ENCODE data around the gene USPL1. TPM values are rescaled to one million over a fixed set of nuclear protein-coding genes. Genes with fewer than 3 reads are reported as not detected.

The USPL1 gene
- total and polyA plus RNA-seq, 2 of the 13 experiments (the other 11 are each of a cell fraction or from before 2014, with no cell fraction given): 13.7 to 15.9 TPM

DNA sequence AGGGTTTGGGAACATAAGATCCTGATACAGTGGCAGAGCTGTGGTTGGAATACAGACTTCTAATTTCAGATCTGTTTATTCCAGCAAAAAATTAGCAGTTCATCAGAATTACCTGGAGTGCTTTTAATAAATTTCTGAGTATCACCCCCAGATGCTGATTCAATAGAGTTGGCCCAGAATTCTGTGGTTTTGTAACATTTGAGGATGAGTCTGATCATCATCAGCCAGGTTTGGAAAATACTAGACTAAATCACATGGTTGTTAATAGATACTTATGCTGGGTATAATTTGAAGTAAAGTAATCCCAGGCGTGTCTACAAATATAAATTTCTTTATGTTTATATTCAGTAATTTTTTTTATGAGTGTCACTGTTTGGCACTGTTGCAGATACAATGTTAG is 4.8 kb downstream of the USPL1 start:
- Histone ChIP-seq H3K9ac (ENCODE audit: insufficient read depth, low read depth, low read length) (no peak overlapping the region), H3K79me2 (ENCODE audit: insufficient read depth, low read length) (peaks cover 80% of the 10 kb centered on the region), H3K36me3 (replicated peaks in 1 of 2; ENCODE audit: control insufficient read depth in 1 of 2, insufficient read depth in 2 of 2, low read length in 2 of 2) (peaks cover 3 to 32% of the 10 kb centered on the region in 2 experiments), H3K4me3 (replicated peaks in 1 of 3; ENCODE audit: insufficient read depth in 1 of 3, low read depth in 2 of 3, low read length in 3 of 3) (no peak overlapping the region), H3K4me1 (ENCODE audit: insufficient read depth, low read length) (peaks cover 20% of the 10 kb centered on the region), H3K4me2 (ENCODE audit: low read depth, low read length) (no peak overlapping the region), H2AFZ (ENCODE audit: low read length) (no peak overlapping the region), H3K27ac (ENCODE audit: extremely low read length, insufficient read depth, low read length) (no peak overlapping the region), H3K27me3 (ENCODE audit: control insufficient read depth in 1 of 2, insufficient read depth in 2 of 2, low read length in 2 of 2) (no peaks in the 10 kb centered on the region; a peak in 1 of 5 replicates), H4K20me1 (ENCODE audit: insufficient read depth, low read length) (no peaks in the 10 kb centered on the region), H3K9me3 (ENCODE audit: low read length) (no peaks in the 10 kb centered on the region)
- DNase-seq (ENCODE audit: low spot score) (no peak), ATAC-seq (no peak), FAIRE-seq (no peak)
- in situ Hi-C loops (cut with HindIII; ENCODE audit: extremely low pct_ligation_motif_present, low pct_unique_long_range_greater_than_20kb) (no loop called here), intact Hi-C loops (cut with micrococcal nuclease; ENCODE audit: unreplicated experiment) (no loop called here)
- WGBS (ENCODE audit: low lambda C conversion rate): 98% methylated on average over 1 of the region's 1 CpG
- ChIA-PET CTCF (ENCODE audit: low intra/inter-chr PET ratio, low total read pairs) (no interaction called here), POLR2A (no interaction called here)
- no TSS peak for BruUV-seq (replicated peaks)
- TF ChIP-seq CCDC6 (CRISPR knock-in tag; IDR thresholded peaks at IDR 0.05): no peak
- TF ChIP-seq FOSL1 (CRISPR knock-in tag; IDR thresholded peaks at IDR 0.05; ENCODE audit: borderline replicate concordance): no peak
- TF ChIP-seq, protein P1, sequence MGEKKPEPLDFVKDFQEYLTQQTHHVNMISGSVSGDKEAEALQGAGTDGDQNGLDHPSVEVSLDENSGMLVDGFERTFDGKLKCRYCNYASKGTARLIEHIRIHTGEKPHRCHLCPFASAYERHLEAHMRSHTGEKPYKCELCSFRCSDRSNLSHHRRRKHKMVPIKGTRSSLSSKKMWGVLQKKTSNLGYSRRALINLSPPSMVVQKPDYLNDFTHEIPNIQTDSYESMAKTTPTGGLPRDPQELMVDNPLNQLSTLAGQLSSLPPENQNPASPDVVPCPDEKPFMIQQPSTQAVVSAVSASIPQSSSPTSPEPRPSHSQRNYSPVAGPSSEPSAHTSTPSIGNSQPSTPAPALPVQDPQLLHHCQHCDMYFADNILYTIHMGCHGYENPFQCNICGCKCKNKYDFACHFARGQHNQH (CRISPR knock-in tag; IDR thresholded peaks at IDR 0.05): no peak
- TF ChIP-seq TBP (CRISPR knock-in tag; IDR thresholded peaks at IDR 0.05): no peak
- TF ChIP-seq, protein P2, sequence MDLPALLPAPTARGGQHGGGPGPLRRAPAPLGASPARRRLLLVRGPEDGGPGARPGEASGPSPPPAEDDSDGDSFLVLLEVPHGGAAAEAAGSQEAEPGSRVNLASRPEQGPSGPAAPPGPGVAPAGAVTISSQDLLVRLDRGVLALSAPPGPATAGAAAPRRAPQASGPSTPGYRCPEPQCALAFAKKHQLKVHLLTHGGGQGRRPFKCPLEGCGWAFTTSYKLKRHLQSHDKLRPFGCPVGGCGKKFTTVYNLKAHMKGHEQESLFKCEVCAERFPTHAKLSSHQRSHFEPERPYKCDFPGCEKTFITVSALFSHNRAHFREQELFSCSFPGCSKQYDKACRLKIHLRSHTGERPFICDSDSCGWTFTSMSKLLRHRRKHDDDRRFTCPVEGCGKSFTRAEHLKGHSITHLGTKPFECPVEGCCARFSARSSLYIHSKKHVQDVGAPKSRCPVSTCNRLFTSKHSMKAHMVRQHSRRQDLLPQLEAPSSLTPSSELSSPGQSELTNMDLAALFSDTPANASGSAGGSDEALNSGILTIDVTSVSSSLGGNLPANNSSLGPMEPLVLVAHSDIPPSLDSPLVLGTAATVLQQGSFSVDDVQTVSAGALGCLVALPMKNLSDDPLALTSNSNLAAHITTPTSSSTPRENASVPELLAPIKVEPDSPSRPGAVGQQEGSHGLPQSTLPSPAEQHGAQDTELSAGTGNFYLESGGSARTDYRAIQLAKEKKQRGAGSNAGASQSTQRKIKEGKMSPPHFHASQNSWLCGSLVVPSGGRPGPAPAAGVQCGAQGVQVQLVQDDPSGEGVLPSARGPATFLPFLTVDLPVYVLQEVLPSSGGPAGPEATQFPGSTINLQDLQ (CRISPR knock-in tag; IDR thresholded peaks at IDR 0.05): no peak
- no peak for TF ChIP-seq SALL2 (CRISPR knock-in tag; IDR thresholded peaks at IDR 0.05)
- TF ChIP-seq, protein P3, sequence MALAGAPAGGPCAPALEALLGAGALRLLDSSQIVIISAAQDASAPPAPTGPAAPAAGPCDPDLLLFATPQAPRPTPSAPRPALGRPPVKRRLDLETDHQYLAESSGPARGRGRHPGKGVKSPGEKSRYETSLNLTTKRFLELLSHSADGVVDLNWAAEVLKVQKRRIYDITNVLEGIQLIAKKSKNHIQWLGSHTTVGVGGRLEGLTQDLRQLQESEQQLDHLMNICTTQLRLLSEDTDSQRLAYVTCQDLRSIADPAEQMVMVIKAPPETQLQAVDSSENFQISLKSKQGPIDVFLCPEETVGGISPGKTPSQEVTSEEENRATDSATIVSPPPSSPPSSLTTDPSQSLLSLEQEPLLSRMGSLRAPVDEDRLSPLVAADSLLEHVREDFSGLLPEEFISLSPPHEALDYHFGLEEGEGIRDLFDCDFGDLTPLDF (CRISPR knock-in tag; IDR thresholded peaks at IDR 0.05): no peak
- TF ChIP-seq HNRNPUL1 (IDR thresholded peaks at IDR 0.05; ENCODE audit: low read depth, low read length): no peak
- no peak for TF ChIP-seq PCBP2 (optimal IDR thresholded peaks at IDR 0.05; ENCODE audit: low read depth, low read length, poor library complexity, severe bottlenecking)
- TF ChIP-seq, protein P4, sequence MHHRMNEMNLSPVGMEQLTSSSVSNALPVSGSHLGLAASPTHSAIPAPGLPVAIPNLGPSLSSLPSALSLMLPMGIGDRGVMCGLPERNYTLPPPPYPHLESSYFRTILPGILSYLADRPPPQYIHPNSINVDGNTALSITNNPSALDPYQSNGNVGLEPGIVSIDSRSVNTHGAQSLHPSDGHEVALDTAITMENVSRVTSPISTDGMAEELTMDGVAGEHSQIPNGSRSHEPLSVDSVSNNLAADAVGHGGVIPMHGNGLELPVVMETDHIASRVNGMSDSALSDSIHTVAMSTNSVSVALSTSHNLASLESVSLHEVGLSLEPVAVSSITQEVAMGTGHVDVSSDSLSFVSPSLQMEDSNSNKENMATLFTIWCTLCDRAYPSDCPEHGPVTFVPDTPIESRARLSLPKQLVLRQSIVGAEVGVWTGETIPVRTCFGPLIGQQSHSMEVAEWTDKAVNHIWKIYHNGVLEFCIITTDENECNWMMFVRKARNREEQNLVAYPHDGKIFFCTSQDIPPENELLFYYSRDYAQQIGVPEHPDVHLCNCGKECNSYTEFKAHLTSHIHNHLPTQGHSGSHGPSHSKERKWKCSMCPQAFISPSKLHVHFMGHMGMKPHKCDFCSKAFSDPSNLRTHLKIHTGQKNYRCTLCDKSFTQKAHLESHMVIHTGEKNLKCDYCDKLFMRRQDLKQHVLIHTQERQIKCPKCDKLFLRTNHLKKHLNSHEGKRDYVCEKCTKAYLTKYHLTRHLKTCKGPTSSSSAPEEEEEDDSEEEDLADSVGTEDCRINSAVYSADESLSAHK (CRISPR knock-in tag; IDR thresholded peaks at IDR 0.05; ENCODE audit: borderline replicate concordance): no peak
- TF ChIP-seq FOSL2 (CRISPR knock-in tag; IDR thresholded peaks at IDR 0.05): no peak
- TF ChIP-seq ZSCAN21 (CRISPR knock-in tag; IDR thresholded peaks at IDR 0.05; ENCODE audit: borderline replicate concordance): no peak
- TF ChIP-seq, protein P5, sequence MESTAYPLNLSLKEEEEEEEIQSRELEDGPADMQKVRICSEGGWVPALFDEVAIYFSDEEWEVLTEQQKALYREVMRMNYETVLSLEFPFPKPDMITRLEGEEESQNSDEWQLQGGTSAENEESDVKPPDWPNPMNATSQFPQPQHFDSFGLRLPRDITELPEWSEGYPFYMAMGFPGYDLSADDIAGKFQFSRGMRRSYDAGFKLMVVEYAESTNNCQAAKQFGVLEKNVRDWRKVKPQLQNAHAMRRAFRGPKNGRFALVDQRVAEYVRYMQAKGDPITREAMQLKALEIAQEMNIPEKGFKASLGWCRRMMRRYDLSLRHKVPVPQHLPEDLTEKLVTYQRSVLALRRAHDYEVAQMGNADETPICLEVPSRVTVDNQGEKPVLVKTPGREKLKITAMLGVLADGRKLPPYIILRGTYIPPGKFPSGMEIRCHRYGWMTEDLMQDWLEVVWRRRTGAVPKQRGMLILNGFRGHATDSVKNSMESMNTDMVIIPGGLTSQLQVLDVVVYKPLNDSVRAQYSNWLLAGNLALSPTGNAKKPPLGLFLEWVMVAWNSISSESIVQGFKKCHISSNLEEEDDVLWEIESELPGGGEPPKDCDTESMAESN (CRISPR knock-in tag; conservative IDR thresholded peaks at IDR 0.05): no peak
- no peak for TF ChIP-seq HES4 (CRISPR knock-in tag; IDR thresholded peaks at IDR 0.05; ENCODE audit: borderline replicate concordance)
- TF ChIP-seq HMG20B (CRISPR knock-in tag; conservative IDR thresholded peaks at IDR 0.05): no peak
- no peak for TF ChIP-seq SRSF9 (IDR thresholded peaks at IDR 0.05; ENCODE audit: borderline replicate concordance, insufficient read depth, low read depth, low read length, poor library complexity, severe bottlenecking)
